ENCODE results near the gene FUT7. TPM values are rescaled to one million over a fixed set of nuclear protein-coding genes. Genes with fewer than 3 reads are reported as not detected.

FUT7 gene
- total RNA-seq, 5 donors from 2014 or later (not counting 1 experiment from before 2014, with no cell fraction given): 1.1 to 7.7 (median 5.1) TPM

GRCh38 chr9:137066096-137066861, 34.4 kb upstream of the FUT7 start:
- Histone ChIP-seq H3K9me3 (no peaks in the 10 kb centered on the region), H3K4me3 (ENCODE audit: control insufficient read depth in 1 of 2, extremely low read depth in 1 of 2, low read length in 1 of 2) (no peak overlapping the region), H3K27ac (ENCODE audit: low read length) (no peak overlapping the region), H3K36me3 (ENCODE audit: control insufficient read depth in 2 of 2, extremely low read depth in 1 of 2, insufficient read depth in 1 of 2, low read length in 1 of 2) (no peaks in the 10 kb centered on the region), H3K27me3 (replicated peaks in 1 of 2; ENCODE audit: control insufficient read depth in 2 of 2, extremely low read depth in 1 of 2, insufficient read depth in 2 of 2, low read length in 1 of 2) (peaks cover 0 to 25% of the 10 kb centered on the region in 2 experiments), H3K4me1 (ENCODE audit: control insufficient read depth in 1 of 2, extremely low read depth in 1 of 2, insufficient read depth in 2 of 2, low read length in 2 of 2) (peaks cover 5 to 35% of the 10 kb centered on the region in 2 experiments)
- H3K27me3 Mint-ChIP-seq: peaks cover 3% of the 10 kb centered on the region in 2 donors
- 92% methylated on average over 22 of the region's 26 CpGs for WGBS (ENCODE audit: insufficient coverage)
- peaks cover 12 to 16% (median 13%) of the 10 kb centered on the region in 3 donors for H3K4me1 Mint-ChIP-seq
- H3K9me3 Mint-ChIP-seq: no peaks in the 10 kb centered on the region
- no peak for DNase-seq
- no peaks in the 10 kb centered on the region for H3K36me3 Mint-ChIP-seq
- ChIA-PET CTCF (interaction anchor here (0.6 to 1.3 kb wide), 2 partner anchors 20 kb away, joined by 3 to 4 read pairs; no protein-coding TSS in a partner anchor), POLR2A (no interaction called here)
- H3K27ac Mint-ChIP-seq: no peak overlapping the region
- no peak for ATAC-seq (replicated peaks in 1 of 4)
- H3K4me3 Mint-ChIP-seq: no peak overlapping the region

DNA sequence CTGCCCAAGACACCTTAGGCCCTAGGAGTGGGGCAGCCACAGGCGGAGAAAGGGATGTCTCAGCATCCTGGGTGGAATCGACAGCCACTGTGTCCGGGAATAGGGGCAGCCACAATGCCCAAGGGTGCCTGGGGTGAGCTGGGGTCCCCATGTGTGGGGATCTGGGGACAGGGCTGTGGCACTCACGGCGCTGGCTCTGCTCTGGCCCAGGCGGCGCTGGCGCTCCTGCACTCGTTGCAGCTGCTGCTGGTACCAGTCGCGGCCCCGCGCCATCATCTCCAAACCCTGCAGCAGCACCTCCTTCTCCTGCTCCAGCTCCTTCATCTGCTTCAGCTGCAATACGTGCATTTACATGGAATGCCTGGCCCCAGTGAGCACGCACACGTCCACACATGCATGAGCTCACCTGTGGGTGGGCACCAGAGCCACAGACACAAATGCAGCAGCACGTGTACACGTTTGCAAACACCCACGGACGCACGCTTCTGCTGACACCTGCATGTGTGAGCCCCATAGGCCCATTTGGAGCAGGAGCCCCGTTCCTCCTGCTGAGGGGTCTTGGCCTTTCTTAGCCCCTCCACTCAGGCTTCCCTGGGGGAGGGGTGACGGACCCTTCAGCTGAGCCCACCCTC, 33.6 kb upstream of the FUT7 start:
- WGBS (ENCODE audit: insufficient coverage): 93% methylated on average over 21 of the region's 23 CpGs
- no peaks in the 10 kb centered on the region for H3K36me3 ChIP-seq (ENCODE audit: control insufficient read depth in 2 of 2, extremely low read depth in 1 of 2, insufficient read depth in 1 of 2, low read length in 1 of 2)
- no peak overlapping the region for H3K4me3 Mint-ChIP-seq
- H3K36me3 Mint-ChIP-seq: no peaks in the 10 kb centered on the region
- no peaks in the 10 kb centered on the region for H3K9me3 ChIP-seq
- no peak overlapping the region for H3K27ac Mint-ChIP-seq
- H3K27me3 ChIP-seq (replicated peaks in 1 of 2; ENCODE audit: control insufficient read depth in 2 of 2, extremely low read depth in 1 of 2, insufficient read depth in 2 of 2, low read length in 1 of 2): peaks cover 0 to 25% of the 10 kb centered on the region in 2 experiments
- H3K27me3 Mint-ChIP-seq: peaks cover 3% of the 10 kb centered on the region in 2 donors
- DNase-seq: no peak
- ChIA-PET POLR2A (no interaction called here), CTCF (no interaction called here)
- no peak overlapping the region for H3K27ac ChIP-seq (ENCODE audit: low read length)
- peaks cover 3 to 27% of the 10 kb centered on the region in 2 experiments for H3K4me1 ChIP-seq (ENCODE audit: control insufficient read depth in 1 of 2, extremely low read depth in 1 of 2, insufficient read depth in 2 of 2, low read length in 2 of 2)
- ATAC-seq (replicated peaks in 1 of 4): no peak
- peaks cover 5 to 9% (median 8%) of the 10 kb centered on the region in 3 donors for H3K4me1 Mint-ChIP-seq
- no peaks in the 10 kb centered on the region for H3K9me3 Mint-ChIP-seq
- no peak overlapping the region for H3K4me3 ChIP-seq (ENCODE audit: control insufficient read depth in 1 of 2, extremely low read depth in 1 of 2, low read length in 1 of 2)

GRCh38 chr9:137064880-137065164, 32.9 kb upstream of the FUT7 start:
- Mint-ChIP-seq H3K9me3 (no peaks in the 10 kb centered on the region), H3K36me3 (no peaks in the 10 kb centered on the region), H3K27me3 (peaks cover 3% of the 10 kb centered on the region in 2 donors), H3K4me3 (no peak overlapping the region), H3K27ac (no peak overlapping the region), H3K4me1 (peaks cover 5 to 8% (median 7%) of the 10 kb centered on the region in 3 donors)
- Histone ChIP-seq H3K27me3 (replicated peaks in 1 of 2; ENCODE audit: control insufficient read depth in 2 of 2, extremely low read depth in 1 of 2, insufficient read depth in 2 of 2, low read length in 1 of 2) (peaks cover 0 to 25% of the 10 kb centered on the region in 2 experiments), H3K4me3 (ENCODE audit: control insufficient read depth in 1 of 2, extremely low read depth in 1 of 2, low read length in 1 of 2) (no peak overlapping the region), H3K36me3 (ENCODE audit: control insufficient read depth in 2 of 2, extremely low read depth in 1 of 2, insufficient read depth in 1 of 2, low read length in 1 of 2) (no peaks in the 10 kb centered on the region), H3K4me1 (ENCODE audit: control insufficient read depth in 1 of 2, extremely low read depth in 1 of 2, insufficient read depth in 2 of 2, low read length in 2 of 2) (peaks cover 3 to 26% of the 10 kb centered on the region in 2 experiments), H3K9me3 (no peaks in the 10 kb centered on the region), H3K27ac (ENCODE audit: low read length) (no peak overlapping the region)
- POLR2A ChIA-PET: no interaction called here
- no peak for DNase-seq
- no peak for ATAC-seq (replicated peaks in 1 of 4)
- WGBS (ENCODE audit: insufficient coverage): 86% methylated on average over 7 of the region's 12 CpGs
- CTCF ChIA-PET: no interaction called here

DNA sequence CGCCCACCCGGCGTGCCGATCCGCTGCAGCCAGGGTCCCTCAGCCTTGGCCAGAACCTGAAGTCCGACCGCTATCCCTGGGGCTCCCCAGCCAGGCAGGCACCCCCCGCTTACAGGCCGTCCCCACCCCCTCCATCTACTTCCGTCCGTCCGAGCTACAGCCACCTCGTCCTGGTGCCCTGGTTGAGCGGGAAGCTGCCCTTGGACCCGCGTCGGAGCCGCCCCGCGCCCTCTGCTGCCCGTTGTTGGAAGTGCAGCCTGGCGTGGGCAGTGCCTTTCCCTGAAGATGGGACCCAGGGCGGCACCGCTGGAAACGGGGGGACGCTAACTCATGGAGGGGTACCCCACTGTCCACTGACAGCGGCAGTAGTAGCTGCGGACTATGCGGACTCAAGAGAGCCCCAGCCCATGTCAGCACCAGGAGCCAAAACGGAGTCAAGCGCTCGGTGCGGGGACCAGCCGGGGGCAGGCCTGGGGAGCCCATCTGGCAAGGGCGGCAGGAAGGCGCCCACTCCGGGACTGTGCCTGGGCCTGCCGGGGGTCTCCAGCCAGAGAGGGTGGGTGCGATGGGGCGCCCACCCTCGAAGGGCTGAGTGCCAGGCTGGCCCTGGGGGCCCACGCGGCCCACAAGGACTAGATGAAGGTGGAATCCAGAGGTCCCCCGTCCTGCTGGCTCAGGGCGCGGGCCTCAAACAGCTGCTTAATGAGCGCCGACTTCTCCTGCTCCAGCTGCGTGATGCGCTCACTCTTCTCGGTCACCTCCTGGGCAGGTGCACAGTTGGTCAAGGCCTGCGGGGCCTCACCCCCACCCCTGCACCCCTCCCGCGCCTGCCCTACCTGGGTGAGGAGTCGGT, 32.4 kb upstream of the FUT7 start:
- ATAC-seq (replicated peaks in 1 of 4): peak; percentile 29 to 47 (median 34)
- H3K9me3 Mint-ChIP-seq: no peaks in the 10 kb centered on the region
- POLR2A ChIA-PET: no interaction called here

DNA sequence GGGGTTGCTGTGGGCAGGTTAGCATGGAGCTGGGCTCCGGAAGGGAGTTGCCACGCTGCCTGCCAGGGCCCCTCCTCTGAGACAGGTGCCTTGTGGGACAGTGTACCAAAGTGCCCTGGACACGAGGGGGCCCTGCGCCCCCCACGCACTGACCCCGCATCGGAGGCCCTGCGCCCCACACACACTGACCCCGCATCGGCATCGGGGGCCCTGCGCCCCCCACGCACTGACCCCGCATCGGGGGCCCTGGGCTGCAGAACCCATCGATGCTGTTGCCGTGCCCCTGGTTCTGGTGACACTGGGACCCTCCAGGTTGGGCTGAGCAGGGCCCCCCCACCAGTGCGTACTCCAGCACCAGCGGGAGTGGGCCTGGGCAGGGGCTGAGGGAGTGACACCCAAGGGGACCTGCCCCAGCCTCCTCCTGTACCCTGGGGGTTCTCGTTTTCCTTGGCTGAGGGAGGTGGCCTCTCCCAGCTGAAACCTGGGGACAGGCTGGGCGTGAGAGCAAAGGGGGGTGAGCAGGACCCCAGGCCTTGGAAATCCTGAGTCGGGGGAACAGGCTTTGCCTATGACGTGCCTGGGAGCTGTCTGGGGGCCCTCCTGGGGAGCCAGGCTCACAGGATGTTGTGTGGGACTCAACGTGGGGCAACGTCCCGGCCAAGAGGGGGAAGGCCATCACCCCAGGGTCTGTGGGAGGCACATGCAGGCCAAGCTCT, 31.6 kb upstream of the FUT7 start:
- no peak for ATAC-seq (replicated peaks in 1 of 4)
- 82% methylated on average over 24 of the region's 26 CpGs for WGBS (ENCODE audit: insufficient coverage)
- Histone ChIP-seq H3K27ac (ENCODE audit: low read length) (no peak overlapping the region), H3K9me3 (no peaks in the 10 kb centered on the region), H3K27me3 (replicated peaks in 1 of 2; ENCODE audit: control insufficient read depth in 2 of 2, extremely low read depth in 1 of 2, insufficient read depth in 2 of 2, low read length in 1 of 2) (peaks cover 0 to 13% of the 10 kb centered on the region in 2 experiments), H3K36me3 (ENCODE audit: control insufficient read depth in 2 of 2, extremely low read depth in 1 of 2, insufficient read depth in 1 of 2, low read length in 1 of 2) (no peaks in the 10 kb centered on the region), H3K4me3 (ENCODE audit: control insufficient read depth in 1 of 2, extremely low read depth in 1 of 2, low read length in 1 of 2) (no peak overlapping the region), H3K4me1 (ENCODE audit: control insufficient read depth in 1 of 2, extremely low read depth in 1 of 2, insufficient read depth in 2 of 2, low read length in 2 of 2) (peaks cover 0 to 17% of the 10 kb centered on the region in 2 experiments)
- ChIA-PET POLR2A (no interaction called here), CTCF (interaction anchor here (0.7 to 1.0 kb wide), 2 partner anchors 17 to 23 kb away, joined by 3 read pairs; no protein-coding TSS in a partner anchor)
- no peaks in the 10 kb centered on the region for H3K9me3 Mint-ChIP-seq
- peaks cover 3% of the 10 kb centered on the region in 2 donors for H3K27me3 Mint-ChIP-seq
- H3K4me1 Mint-ChIP-seq: peaks cover 5 to 8% (median 7%) of the 10 kb centered on the region in 3 donors
- no peaks in the 10 kb centered on the region for H3K36me3 Mint-ChIP-seq
- H3K4me3 Mint-ChIP-seq: no peak overlapping the region
- no peak for DNase-seq
- H3K27ac Mint-ChIP-seq: no peak overlapping the region

More for the DNA sequence above, 32.4 kb upstream of the FUT7 start:
- H3K27ac ChIP-seq (ENCODE audit: low read length): no peak overlapping the region
- CTCF ChIA-PET: interaction anchor here in 1 of 2 donors (1.0 kb wide), 1 partner anchor 18 kb away, joined by 3 read pairs; no protein-coding TSS in a partner anchor
- peaks cover 3% of the 10 kb centered on the region in 2 donors for H3K27me3 Mint-ChIP-seq
- H3K36me3 ChIP-seq (ENCODE audit: control insufficient read depth in 2 of 2, extremely low read depth in 1 of 2, insufficient read depth in 1 of 2, low read length in 1 of 2): no peaks in the 10 kb centered on the region
- no peak overlapping the region for H3K4me3 ChIP-seq (ENCODE audit: control insufficient read depth in 1 of 2, extremely low read depth in 1 of 2, low read length in 1 of 2)
- no peaks in the 10 kb centered on the region for H3K9me3 ChIP-seq
- no peaks in the 10 kb centered on the region for H3K36me3 Mint-ChIP-seq
- H3K4me3 Mint-ChIP-seq: no peak overlapping the region
- peak in 20 of 35 experiments; percentile 20 to 76 (median 45) for DNase-seq
- H3K27ac Mint-ChIP-seq: no peak overlapping the region
- peaks cover 5 to 8% (median 7%) of the 10 kb centered on the region in 3 donors for H3K4me1 Mint-ChIP-seq
- 59% methylated on average over 55 of the region's 55 CpGs for WGBS (ENCODE audit: insufficient coverage)
- H3K27me3 ChIP-seq (replicated peaks in 1 of 2; ENCODE audit: control insufficient read depth in 2 of 2, extremely low read depth in 1 of 2, insufficient read depth in 2 of 2, low read length in 1 of 2): peaks cover 0 to 21% of the 10 kb centered on the region in 2 experiments
- H3K4me1 ChIP-seq (ENCODE audit: control insufficient read depth in 1 of 2, extremely low read depth in 1 of 2, insufficient read depth in 2 of 2, low read length in 2 of 2): peaks cover under 1 to 21% of the 10 kb centered on the region in 2 experiments

Data from T-cell (primary cell).